Choroid plexus epithelial cell (primary cell): ENCODE data around the gene CAPZA2.

Experiments used
- DNase-seq: peaks from one replicate; pipeline ENCODE4 v3.0.0-alpha.2; 2010; ENCODE audit warnings: low read depth
- H3K4me3 ChIP-seq: 2 replicates; pipeline ENCODE4 v1.5.1; 2011; ENCODE audit warnings: low read depth, mild to moderate bottlenecking, control low read depth, low read length, moderate library complexity
- CTCF ChIP-seq: conservative IDR thresholded peaks from 2 replicates; pipeline ENCODE4 v1.5.1; 2011; ENCODE audit warnings: low read depth, mild to moderate bottlenecking, control low read depth, inconsistent platforms, low read length, moderate library complexity

The CAPZA2 gene

GRCh38 chr7:116840256-116840655, 22.1 kb upstream of the CAPZA2 start:
- H3K4me3 ChIP-seq: no peak overlapping the region
- DNase-seq: no peak
- no peak for TF ChIP-seq CTCF

- TF ChIP-seq CTCF: no peak
- H3K4me3 ChIP-seq: no peak overlapping the region
- no peak for DNase-seq
Measured at GRCh38 chr7:116842371-116842770, 20.0 kb upstream of the CAPZA2 start.

GRCh38 chr7:116843378-116843777, 19.0 kb upstream of the CAPZA2 start:
- no peak overlapping the region for H3K4me3 ChIP-seq
- no peak for DNase-seq
- TF ChIP-seq CTCF: no peak

- TF ChIP-seq CTCF: no peak
- H3K4me3 ChIP-seq: no peak overlapping the region
- DNase-seq: no peak
Measured at GRCh38 chr7:116851175-116851574, 11.2 kb upstream of the CAPZA2 start.

GRCh38 chr7:116851671-116852070, 10.7 kb upstream of the CAPZA2 start:
- no peak for TF ChIP-seq CTCF

GRCh38 chr7:116854132-116854531, 8.3 kb upstream of the CAPZA2 start:
- no peak overlapping the region for H3K4me3 ChIP-seq
- no peak for DNase-seq
- TF ChIP-seq CTCF: no peak

More at GRCh38 chr7:116851671-116852070, 10.7 kb upstream of the CAPZA2 start:
- no peak for DNase-seq
- H3K4me3 ChIP-seq: no peak overlapping the region

GRCh38 chr7:116857052-116857451, 5.3 kb upstream of the CAPZA2 start:
- no peak for DNase-seq
- H3K4me3 ChIP-seq: no peak overlapping the region
- TF ChIP-seq CTCF: no peak
